Transverse colon (tissue), 4 donors: Measurements from ENCODE around the gene POLR2L. TPM values are rescaled to one million over a fixed set of nuclear protein-coding genes. Genes with fewer than 3 reads are reported as not detected.

Experiments
- DNase-seq: peaks from one replicate; pipeline ENCODE4 v3.0.0-alpha.2; 2019
- H3K27ac ChIP-seq, 4 donors: fragments of 200-600 bp; sonication (generic); 2 replicates each; pipeline ENCODE4 v1.5.1; 2016 to 2018; ENCODE audit warnings: inconsistent platforms in 4 of 4
- H3K27me3 ChIP-seq: fragments of 200-600 bp; sonication (generic); 2 replicates; pipeline ENCODE4 v1.5.1; 2017; ENCODE audit warnings: inconsistent platforms
- H3K36me3 ChIP-seq, 4 donors: fragments of 200-600 bp; sonication (generic); 2 replicates each; pipeline ENCODE4 v1.5.1; 2017 to 2019; ENCODE audit warnings: inconsistent platforms in 4 of 4
- H3K4me1 ChIP-seq, 4 donors: fragments of 200-600 bp; sonication (generic); 2 replicates each; pipeline ENCODE4 v1.5.1; 2017 to 2020; ENCODE audit warnings: inconsistent platforms in 4 of 4
- H3K4me3 ChIP-seq, 4 donors: fragments of 200-600 bp; sonication (generic); 1 replicate in 1 of 4; 2 replicates in 3 of 4; pipeline versions ENCODE4 v1.5.1 to v1.6.1; 2017 to 2019; ENCODE audit warnings: inconsistent platforms in 4 of 4
- H3K9me3 ChIP-seq, 2 donors: fragments of 200-600 bp; sonication (generic); 2 replicates each; pipeline ENCODE4 v1.5.1; 2017 to 2019; ENCODE audit warnings: inconsistent platforms in 2 of 2
- CTCF ChIP-seq, 5 experiments: fragments of 200-600 bp in 3 of 5; fragments of 450-650 bp in 2 of 5; sonication (generic) in 3 of 5; IDR thresholded peaks; 1 replicate in 2 of 5; 2 replicates in 3 of 5; pipeline ENCODE4 v1.5.1; 2016 to 2017; ENCODE audit warnings: antibody characterized with exemption in 5 of 5, inconsistent platforms in 3 of 5, mild to moderate bottlenecking in 2 of 5, moderate library complexity in 1 of 5
- EP300 ChIP-seq: sonication (generic); formaldehyde crosslinking; IDR thresholded peaks from one replicate; pipeline ENCODE4 v1.6.1; 2017; ENCODE audit warnings: antibody characterized with exemption, low read depth
- POLR2A ChIP-seq: fragments of 450-650 bp; IDR thresholded peaks from one replicate; pipeline ENCODE4 v1.6.1; 2016; ENCODE audit warnings: antibody characterized with exemption, mild to moderate bottlenecking, moderate library complexity
- POLR2AphosphoS5 ChIP-seq, 3 donors: sonication (generic); formaldehyde crosslinking; IDR thresholded peaks; one replicate each; pipeline ENCODE4 v1.6.1; 2016; ENCODE audit warnings: antibody characterized with exemption in 3 of 3
- whole genome bisulfite sequencing, 2 donors: methylation state at CpG; one replicate each; pipeline ENCODE4 v1.1.5; 2018; ENCODE audit warnings: low coverage in 1 of 2; 5-methylcytosine and 5-hydroxymethylcytosine counted together
- in situ Hi-C, 4 donors: fragments of 200-750 bp; cut with MboI; loops; one replicate each; pipeline versions ENCODE4 v1.15.0 to v1.15.1; 2017; ENCODE audit warnings: low sequenced_read_pairs in 3 of 4, low pct_ligation_motif_present in 1 of 4, low pct_unique_long_range_greater_than_20kb in 1 of 4
- intact Hi-C: fragments of 100-400 bp; cut with DNase I; formaldehyde crosslinking; loops from one replicate; pipeline ENCODE4 v1.15.1; 2023; ENCODE audit warnings: low total_unique reads
- total RNA-seq, 4 donors: library from RNA; depleted of rRNA; stranded (reverse); fragments of >200 nt; gene quantifications; one replicate each; pipeline ENCODE4 v1.1.0, GENCODE V29; 2016

Gene POLR2L
- total RNA-seq, 4 donors from 2014 or later, result 9.7 to 66.6 (median 32.7) TPM

GRCh38 chr11:845872-846495 lies 3.7 kb upstream of the POLR2L start:
- Histone ChIP-seq H3K27me3 (peaks cover 44% of the 10 kb centered on the region), H3K4me3 (no peak overlapping the region), H3K27ac (peak overlapping the region; percentile 88 to 94 (median 90)), H3K4me1 (peaks cover 26 to 65% (median 51%) of the 10 kb centered on the region in 4 donors), H3K9me3 (no peaks in the 10 kb centered on the region), H3K36me3 (no peaks in the 10 kb centered on the region)
- intact Hi-C loops (no loop called here), in situ Hi-C loops (no loop called here)
- 54% methylated on average over 5 of the region's 8 CpGs; no CpG with 5 or more reads in 1 of the 2 donors for WGBS, 2 donors
- DNase-seq, result no peak
- no peak for TF ChIP-seq POLR2AphosphoS5 (IDR thresholded peaks at IDR 0.05)
- no peak for TF ChIP-seq CTCF (IDR thresholded peaks at IDR 0.05)
- no peak for TF ChIP-seq POLR2A
- TF ChIP-seq EP300, result no peak

GRCh38 chr11:844693-845644 lies 2.6 kb upstream of the POLR2L start:
- H3K4me1 ChIP-seq, result peaks cover 30 to 70% (median 52%) of the 10 kb centered on the region in 4 donors
- peak overlapping the region; percentile 27 to 98 (median 83) for H3K4me3 ChIP-seq

GRCh38 chr11:843818-844692 lies 1.7 kb upstream of the POLR2L start:
- in situ Hi-C loops (no loop called here), intact Hi-C loops (loop anchor here (5.0 kb wide), 1 partner anchor 1918 kb away; no protein-coding TSS in a partner anchor)
- H3K4me3 ChIP-seq, result peak overlapping the region; percentile 62 to 98 (median 83)
- peak; percentile 83 for DNase-seq
- no peaks in the 10 kb centered on the region for H3K9me3 ChIP-seq
- H3K27ac ChIP-seq, result peak overlapping the region; percentile 88 to 94 (median 90)
- H3K4me1 ChIP-seq, result peaks cover 27 to 73% (median 49%) of the 10 kb centered on the region in 4 donors
- peaks cover 27% of the 10 kb centered on the region for H3K27me3 ChIP-seq
- WGBS, 2 donors, result 7% methylated on average over 20 of the region's 25 CpGs; no CpG with 5 or more reads in 1 of the 2 donors
- TF ChIP-seq POLR2AphosphoS5 (IDR thresholded peaks at IDR 0.05) (peak; percentile 82 to 84 (median 83)), EP300 (peak; percentile 69), CTCF (IDR thresholded peaks at IDR 0.05) (no peak), POLR2A (peak; percentile 55)
- peaks cover 0 to 8% (median 3%) of the 10 kb centered on the region in 4 donors for H3K36me3 ChIP-seq

More at GRCh38 chr11:844693-845644, 2.6 kb upstream of the POLR2L start:
- no peaks in the 10 kb centered on the region for H3K9me3 ChIP-seq
- H3K27ac ChIP-seq, result peak overlapping the region; percentile 88 to 94 (median 90)
- H3K36me3 ChIP-seq, result peaks cover 0 to 1% (median 0%) of the 10 kb centered on the region in 4 donors
- in situ Hi-C loops (no loop called here), intact Hi-C loops (loop anchor here (5.0 kb wide), 1 partner anchor 1917 kb away; no protein-coding TSS in a partner anchor)
- peak; percentile 79 for DNase-seq
- TF ChIP-seq CTCF (IDR thresholded peaks at IDR 0.05), result no peak
- peak; percentile 56 to 61 (median 57) for TF ChIP-seq POLR2AphosphoS5 (IDR thresholded peaks at IDR 0.05)
- no peak for TF ChIP-seq EP300
- no peak for TF ChIP-seq POLR2A
- H3K27me3 ChIP-seq, result peaks cover 33% of the 10 kb centered on the region
- WGBS, 2 donors, result 45% methylated on average over 18 of the region's 31 CpGs; no CpG with 5 or more reads in 1 of the 2 donors
